IMR-90 (cell line): ENCODE data around the gene ZNF423. TPM values are rescaled to one million over a fixed set of nuclear protein-coding genes. Genes with fewer than 3 reads are reported as not detected.

Source experiments
- ATAC-seq: fragments of 200-7000 bp; cut with Tn5 transposase; 2 replicates; pipeline ENCODE4 v1.9.1; 2020; ENCODE audit warnings: low read depth, mild to moderate bottlenecking, moderate library complexity
- BruUV-seq: library from RNA; stranded (reverse); fragments of 400-500 nt; replicated peaks from 2 replicates; lab custom pipeline; 2021; lab: Mats Ljungman, UMichigan
- CTCF ChIA-PET: fragments of 300-600 bp; formaldehyde crosslinking; extraction: SDS; loops from one replicate; lab custom pipeline; 2021; ENCODE audit warnings: antibody characterized with exemption; lab: Yijun Ruan, JAX
- POLR2A ChIA-PET: fragments of 300-600 bp; sonication (Branson Sonifier 250); formaldehyde crosslinking; loops from one replicate; lab custom pipeline; 2022; ENCODE audit warnings: antibody characterized with exemption; ENCODE audit not compliant: unreplicated experiment; lab: Charles Lee
- DNase-seq: peaks from one replicate; pipeline ENCODE4 v3.0.0; 2013
- H2AFZ ChIP-seq: replicated peaks from 2 replicates; pipeline ENCODE3; 2013; ENCODE audit warnings: low read length, mild to moderate bottlenecking; ENCODE audit not compliant: poor library complexity
- H2AK5ac ChIP-seq: 2 replicates; pipeline ENCODE4 v1.6.1; 2013; ENCODE audit warnings: low read depth, low read length, inconsistent platforms
- H2AK9ac ChIP-seq: replicated peaks from 2 replicates; pipeline ENCODE3; 2013; ENCODE audit warnings: mild to moderate bottlenecking, low read depth, low read length, moderate library complexity; ENCODE audit not compliant: poor library complexity
- H2BK120ac ChIP-seq: 2 replicates; pipeline ENCODE4 v1.6.1; 2013; ENCODE audit warnings: low read depth, low read length, inconsistent platforms
- H2BK15ac ChIP-seq: 3 replicates; pipeline ENCODE4 v1.6.1; 2013; ENCODE audit warnings: low read depth, low read length, inconsistent platforms
- H2BK20ac ChIP-seq: 2 replicates; pipeline ENCODE4 v1.6.1; 2013; ENCODE audit warnings: low read depth, mild to moderate bottlenecking, inconsistent platforms, low read length, moderate library complexity
- H2BK5ac ChIP-seq: 2 replicates; pipeline ENCODE4 v1.6.1; 2013; ENCODE audit warnings: mild to moderate bottlenecking, low read depth, low read length, inconsistent platforms; ENCODE audit not compliant: poor library complexity, severe bottlenecking
- H3K14ac ChIP-seq: replicated peaks from 2 replicates; pipeline ENCODE4 v1.6.1; 2013; ENCODE audit warnings: low read depth, low read length, inconsistent platforms
- H3K18ac ChIP-seq: 2 replicates; pipeline ENCODE4 v1.6.1; 2013; ENCODE audit warnings: low read depth, low read length, control low read depth
- H3K23ac ChIP-seq: 2 replicates; pipeline ENCODE4 v1.6.1; 2013; ENCODE audit warnings: low read depth, low read length, inconsistent platforms
- H3K27ac ChIP-seq: 2 replicates; pipeline ENCODE4 v1.5.1; 2013; ENCODE audit warnings: mild to moderate bottlenecking, control low read depth, low read length; ENCODE audit not compliant: insufficient read depth
- H3K27me3 ChIP-seq: 2 replicates; pipeline ENCODE4 v1.6.1; 2013; ENCODE audit warnings: low read length; ENCODE audit not compliant: control insufficient read depth, insufficient read depth
- H3K36me3 ChIP-seq: 2 replicates; pipeline ENCODE4 v1.6.1; 2013; ENCODE audit warnings: low read length, mixed read lengths; ENCODE audit not compliant: control insufficient read depth, insufficient read depth
- H3K4ac ChIP-seq: 2 replicates; pipeline ENCODE4 v1.6.1; 2013; ENCODE audit warnings: low read depth, low read length, inconsistent platforms
- H3K4me1 ChIP-seq: 2 replicates; pipeline ENCODE4 v1.6.1; 2013; ENCODE audit warnings: low read length, mixed read lengths; ENCODE audit not compliant: control insufficient read depth, insufficient read depth
- H3K4me2 ChIP-seq: 2 replicates; pipeline ENCODE4 v1.6.1; 2013; ENCODE audit warnings: low read depth, mild to moderate bottlenecking, control low read depth, low read length, moderate library complexity
- H3K4me3 ChIP-seq: 2 replicates; pipeline ENCODE4 v1.5.1; 2013; ENCODE audit warnings: low read depth, mild to moderate bottlenecking, control low read depth, low read length, moderate library complexity; ENCODE audit not compliant: insufficient read depth
- H3K56ac ChIP-seq: 2 replicates; pipeline ENCODE4 v1.6.1; 2013; ENCODE audit warnings: low read length, inconsistent platforms; ENCODE audit not compliant: insufficient read depth; ENCODE audit errors: extremely low read depth
- H3K79me1 ChIP-seq, 2 experiments: 2 replicates each; pipeline ENCODE4 v1.6.1; 2013; ENCODE audit warnings: low read length in 2 of 2, inconsistent platforms in 1 of 2, low read depth in 1 of 2
- H3K9ac ChIP-seq: 2 replicates; pipeline ENCODE4 v1.6.1; 2013; ENCODE audit warnings: low read depth, low read length, control low read depth
- H3K9me1 ChIP-seq: 2 replicates; pipeline ENCODE4 v1.6.1; 2013; ENCODE audit warnings: low read length, inconsistent platforms; ENCODE audit not compliant: insufficient read depth
- H3K9me3 ChIP-seq: 2 replicates; pipeline ENCODE4 v1.6.1; 2013; ENCODE audit warnings: low read length; ENCODE audit not compliant: control insufficient read depth, insufficient read depth
- H4K20me1 ChIP-seq: 2 replicates; pipeline ENCODE4 v1.6.1; 2013; ENCODE audit warnings: low read length, inconsistent platforms; ENCODE audit not compliant: insufficient read depth
- H4K5ac ChIP-seq: 2 replicates; pipeline ENCODE4 v1.6.1; 2013; ENCODE audit warnings: mild to moderate bottlenecking, low read depth, low read length, control low read depth
- H4K8ac ChIP-seq, 2 experiments: 2 replicates each; pipeline ENCODE4 v1.6.1; 2013; ENCODE audit warnings: low read depth in 2 of 2, low read length in 2 of 2, control low read depth in 1 of 2, inconsistent platforms in 1 of 2
- H4K91ac ChIP-seq: 2 replicates; pipeline ENCODE4 v1.6.1; 2013; ENCODE audit warnings: low read depth, low read length, inconsistent platforms; ENCODE audit not compliant: insufficient read depth
- BHLHE40 ChIP-seq: fragments of 150-350 bp; IDR thresholded peaks from 2 replicates; pipeline ENCODE4 v1.6.1; 2016; ENCODE audit warnings: mild to moderate bottlenecking, low read depth, low read length
- CEBPB ChIP-seq: IDR thresholded peaks from 2 replicates; pipeline ENCODE4 v1.6.1; 2012; ENCODE audit warnings: low read depth, low read length, improper control_type of control experiment
- CHD1 ChIP-seq: IDR thresholded peaks from 2 replicates; pipeline ENCODE4 v1.6.1; 2012; ENCODE audit warnings: low read depth, low read length, improper control_type of control experiment
- CTCF ChIP-seq: conservative IDR thresholded peaks from 2 replicates; pipeline ENCODE4 v1.5.1; 2012; ENCODE audit warnings: mild to moderate bottlenecking, low read depth, low read length, improper control_type of control experiment
- FOS ChIP-seq: fragments of 150-350 bp; IDR thresholded peaks from 2 replicates; pipeline ENCODE4 v1.6.1; 2016; ENCODE audit warnings: low read depth, low read length
- MAFK ChIP-seq: IDR thresholded peaks from 2 replicates; pipeline ENCODE4 v1.6.1; 2012; ENCODE audit warnings: low read depth, low read length, improper control_type of control experiment
- MAZ ChIP-seq: IDR thresholded peaks from 2 replicates; pipeline ENCODE4 v1.6.1; 2012; ENCODE audit warnings: low read depth, mild to moderate bottlenecking, low read length, improper control_type of control experiment, moderate library complexity, borderline replicate concordance
- MXI1 ChIP-seq: IDR thresholded peaks from 2 replicates; pipeline ENCODE4 v1.6.1; 2012; ENCODE audit warnings: low read depth, mild to moderate bottlenecking, low read length, moderate library complexity, borderline replicate concordance
- NFE2L2 ChIP-seq: fragments of 150-350 bp; IDR thresholded peaks from 2 replicates; pipeline ENCODE4 v1.6.1; 2016; ENCODE audit warnings: low read depth, mild to moderate bottlenecking, low read length
- POLR2A ChIP-seq: IDR thresholded peaks from 2 replicates; pipeline ENCODE4 v1.6.1; 2012; ENCODE audit warnings: mild to moderate bottlenecking, low read depth, low read length
- RAD21 ChIP-seq: IDR thresholded peaks from 2 replicates; pipeline ENCODE4 v1.6.1; 2012; ENCODE audit warnings: low read length, improper control_type of control experiment
- RCOR1 ChIP-seq: IDR thresholded peaks from 2 replicates; pipeline ENCODE4 v1.6.1; 2012; ENCODE audit warnings: mild to moderate bottlenecking, low read length, improper control_type of control experiment; ENCODE audit not compliant: insufficient replicate concordance
- RFX5 ChIP-seq: IDR thresholded peaks from 2 replicates; pipeline ENCODE4 v1.8.0; 2012; ENCODE audit warnings: low read depth, mild to moderate bottlenecking, low read length, moderate library complexity
- SMC3 ChIP-seq: fragments of 150-350 bp; IDR thresholded peaks from 2 replicates; pipeline ENCODE4 v1.6.1; 2016; ENCODE audit warnings: low read depth, mild to moderate bottlenecking, antibody characterized with exemption, low read length, moderate library complexity
- USF2 ChIP-seq: fragments of 150-350 bp; IDR thresholded peaks from 2 replicates; pipeline ENCODE4 v1.6.1; 2017; ENCODE audit warnings: mild to moderate bottlenecking, antibody characterized with exemption, low read length, low read depth
- whole genome bisulfite sequencing, 2 experiments: methylation state at CpG; one replicate each; pipeline versions ENCODE4 v1.1.5 to v1.1.7; 2013; ENCODE audit warnings: missing lambda C conversion rate in 2 of 2; ENCODE audit not compliant: insufficient read length in 1 of 2; ENCODE audit errors: extremely low coverage in 2 of 2; 5-methylcytosine and 5-hydroxymethylcytosine counted together
- dilution Hi-C: fragments of 300-500 bp; cut with HindIII; formaldehyde crosslinking; loops from one replicate; pipeline ENCODE4 v1.14.3; 2018; ENCODE audit warnings: low sequenced_read_pairs; ENCODE audit not compliant: unreplicated experiment
- in situ Hi-C: fragments of 300-500 bp; cut with MboI; formaldehyde crosslinking; loops from 3 replicates; pipeline ENCODE4 v1.14.3; 2019; ENCODE audit warnings: low sequenced_read_pairs, inconsistent platforms, mixed read lengths
- intact Hi-C: fragments of 100-400 bp; cut with micrococcal nuclease; formaldehyde crosslinking; loops from 2 replicates; pipeline ENCODE4 v1.10.0; 2022
- polyA plus RNA-seq, 3 experiments: library from polyadenylated mRNA; depleted of rRNA; stranded (reverse); fragments of >200 nt; gene quantifications; 2 replicates each; pipeline ENCODE4 v1.2.3, GENCODE V29; 2012; ENCODE audit warnings: low replicate concordance in 1 of 3
- total RNA-seq: library from RNA; depleted of rRNA; stranded (reverse); fragments of >200 nt; gene quantifications from 2 replicates; pipeline ENCODE4 v1.2.3, GENCODE V29; 2012
- TF ChIP-seq, protein P1 (sequence below): fragments of 150-350 bp; IDR thresholded peaks from 2 replicates; pipeline ENCODE4 v1.6.1; 2016; ENCODE audit warnings: low read depth, mild to moderate bottlenecking, low read length, moderate library complexity, borderline replicate concordance

The ZNF423 gene
- total and polyA plus RNA-seq, 2 of the 4 experiments (the other 2 are of a cell fraction), result under 0.01 to 0.10 TPM

DNA sequence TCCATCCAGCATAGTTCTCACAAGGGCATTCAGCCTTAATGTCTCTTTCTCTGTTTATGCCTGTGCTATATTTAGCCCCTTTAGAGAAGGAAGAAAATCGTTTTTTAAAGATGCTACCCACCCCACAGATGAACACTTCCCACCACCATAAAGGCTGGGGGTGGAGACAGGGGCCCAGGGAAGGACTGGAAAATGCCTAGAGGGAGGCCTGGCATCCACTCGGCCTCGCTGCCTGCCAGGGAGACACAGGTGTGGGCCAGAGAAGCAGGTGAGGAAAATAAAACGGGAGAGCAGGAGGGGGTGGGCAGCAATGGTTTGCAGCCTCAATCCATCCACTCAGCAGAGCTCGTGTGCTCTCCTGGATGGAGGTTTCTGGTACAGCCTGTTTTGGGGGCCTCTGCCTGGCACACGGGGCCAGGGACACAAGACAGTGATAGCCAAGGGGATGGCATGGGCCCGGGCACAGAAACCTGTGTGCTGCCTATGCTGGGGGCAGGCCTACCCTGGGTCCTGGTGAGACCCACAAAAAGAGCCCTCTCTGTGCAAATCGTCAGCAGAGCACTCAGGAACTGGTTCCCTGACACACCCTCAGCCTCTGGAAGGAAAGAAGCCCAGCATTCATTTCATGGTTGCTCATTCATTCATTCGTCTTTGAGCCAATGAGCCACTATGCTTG lies 360.9 kb downstream of the ZNF423 start:
- Histone ChIP-seq H2AK5ac (no peak overlapping the region), H3K14ac (no peak overlapping the region), H3K27ac (no peak overlapping the region), H3K9me3 (no peaks in the 10 kb centered on the region), H3K18ac (no peak overlapping the region), H4K91ac (no peak overlapping the region), H3K9ac (no peak overlapping the region), H3K27me3 (no peaks in the 10 kb centered on the region; the same call in 1 of the 2 replicates), H3K79me1 (no peaks in the 10 kb centered on the region), H3K4me1 (no peaks in the 10 kb centered on the region), H2BK20ac (no peak overlapping the region), H2BK120ac (no peak overlapping the region), H2AFZ (no peak overlapping the region), H3K23ac (no peak overlapping the region), H3K36me3 (no peaks in the 10 kb centered on the region), H2AK9ac (no peak overlapping the region), H3K4me2 (no peak overlapping the region), H3K56ac (no peak overlapping the region), H2BK5ac (no peak overlapping the region), H3K9me1 (no peaks in the 10 kb centered on the region), H3K4ac (no peak overlapping the region), H4K20me1 (no peaks in the 10 kb centered on the region), H4K5ac (no peak overlapping the region), H2BK15ac (no peak overlapping the region), H3K4me3 (no peak overlapping the region), H4K8ac (no peak overlapping the region)
- no TSS peak for BruUV-seq
- 40% methylated on average over 2 of the region's 9 CpGs; no CpG with 5 or more reads in 1 of the 2 experiments for WGBS, 2 experiments
- dilution Hi-C loops (no loop called here), intact Hi-C loops (loop anchor here (5.0 kb wide), 2 partner anchors 362 to 427 kb away; partner anchors contain the start of gene ZNF423), in situ Hi-C loops (no loop called here)
- CTCF ChIA-PET, result no interaction called here
- POLR2A ChIA-PET, result no interaction called here
- ATAC-seq (no peak), DNase-seq (no peak)
- TF ChIP-seq CHD1, result no peak
- TF ChIP-seq, protein P1, sequence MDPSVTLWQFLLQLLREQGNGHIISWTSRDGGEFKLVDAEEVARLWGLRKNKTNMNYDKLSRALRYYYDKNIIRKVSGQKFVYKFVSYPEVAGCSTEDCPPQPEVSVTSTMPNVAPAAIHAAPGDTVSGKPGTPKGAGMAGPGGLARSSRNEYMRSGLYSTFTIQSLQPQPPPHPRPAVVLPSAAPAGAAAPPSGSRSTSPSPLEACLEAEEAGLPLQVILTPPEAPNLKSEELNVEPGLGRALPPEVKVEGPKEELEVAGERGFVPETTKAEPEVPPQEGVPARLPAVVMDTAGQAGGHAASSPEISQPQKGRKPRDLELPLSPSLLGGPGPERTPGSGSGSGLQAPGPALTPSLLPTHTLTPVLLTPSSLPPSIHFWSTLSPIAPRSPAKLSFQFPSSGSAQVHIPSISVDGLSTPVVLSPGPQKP, result no peak
- TF ChIP-seq USF2, result no peak
- TF ChIP-seq CEBPB, result no peak
- no peak for TF ChIP-seq CTCF
- TF ChIP-seq NFE2L2, result no peak
- TF ChIP-seq BHLHE40, result no peak
- no peak for TF ChIP-seq MAFK
- no peak for TF ChIP-seq POLR2A
- no peak for TF ChIP-seq FOS
- TF ChIP-seq RCOR1, result no peak
- no peak for TF ChIP-seq SMC3
- TF ChIP-seq RFX5, result no peak
- no peak for TF ChIP-seq RAD21
- no peak for TF ChIP-seq MXI1
- no peak for TF ChIP-seq MAZ
